ENCODE data around the gene PTPRM.

PTPRM gene

DNA sequence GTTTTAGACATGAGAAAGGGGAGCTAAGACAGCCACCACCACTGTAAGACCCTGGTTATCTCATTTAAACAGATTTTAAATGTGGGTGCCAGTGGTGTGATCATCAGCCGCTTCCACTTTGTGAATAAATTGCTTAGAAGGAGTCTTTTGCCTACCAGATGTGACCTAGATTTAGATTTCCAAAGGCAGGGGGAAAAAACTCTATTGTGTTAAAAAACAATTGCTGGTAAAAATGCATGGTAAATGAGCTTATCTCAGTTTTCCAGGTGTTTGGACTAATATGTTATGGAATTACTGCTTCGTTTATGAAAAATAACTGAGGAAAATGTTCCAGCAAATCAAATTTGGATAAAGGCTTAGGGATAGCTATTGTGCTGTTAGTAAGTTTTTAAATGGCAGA is 575.8 kb downstream of the PTPRM start:
- H3K27ac ChIP-seq (ENCODE audit: low read depth, low read length), result no peak overlapping the region

GRCh38 chr18:8151181-8151580 is 584.1 kb downstream of the PTPRM start:
- Histone ChIP-seq H3K9me3 (ENCODE audit: low read length) (no peaks in the 10 kb centered on the region), H3K4me3 (ENCODE audit: low read depth in 1 of 2, low read length in 2 of 2) (no peak overlapping the region), H3K4me1 (ENCODE audit: insufficient read depth, low read length) (no peaks in the 10 kb centered on the region), H3K27ac (ENCODE audit: low read depth, low read length) (no peak overlapping the region), H3K36me3 (ENCODE audit: insufficient read depth, low read length) (no peaks in the 10 kb centered on the region), H3K27me3 (ENCODE audit: control insufficient read depth in 1 of 2, insufficient read depth in 2 of 2, low read length in 2 of 2) (no peaks in the 10 kb centered on the region), H3K9ac (ENCODE audit: low read length) (no peak overlapping the region)

More for the DNA sequence above, 575.8 kb downstream of the PTPRM start:
- Histone ChIP-seq H3K27me3 (ENCODE audit: control insufficient read depth in 1 of 2, insufficient read depth in 2 of 2, low read length in 2 of 2) (no peaks in the 10 kb centered on the region), H3K4me3 (ENCODE audit: low read depth in 1 of 2, low read length in 2 of 2) (no peak overlapping the region), H3K9ac (ENCODE audit: low read length) (no peak overlapping the region), H3K4me1 (ENCODE audit: insufficient read depth, low read length) (peaks cover 10% of the 10 kb centered on the region), H3K36me3 (ENCODE audit: insufficient read depth, low read length) (peaks cover 5% of the 10 kb centered on the region), H3K9me3 (ENCODE audit: low read length) (no peaks in the 10 kb centered on the region)

GRCh38 chr18:8153887-8154583 is 586.9 kb downstream of the PTPRM start:
- H3K9ac ChIP-seq (ENCODE audit: low read length), result no peak overlapping the region
- no peak overlapping the region for H3K27ac ChIP-seq (ENCODE audit: low read depth, low read length)
- no peaks in the 10 kb centered on the region for H3K36me3 ChIP-seq (ENCODE audit: insufficient read depth, low read length)
- no peak overlapping the region for H3K4me3 ChIP-seq (ENCODE audit: low read depth in 1 of 2, low read length in 2 of 2)
- no peaks in the 10 kb centered on the region for H3K27me3 ChIP-seq (ENCODE audit: control insufficient read depth in 1 of 2, insufficient read depth in 2 of 2, low read length in 2 of 2)
- no peaks in the 10 kb centered on the region for H3K9me3 ChIP-seq (ENCODE audit: low read length)
- no peaks in the 10 kb centered on the region for H3K4me1 ChIP-seq (ENCODE audit: insufficient read depth, low read length)

GRCh38 chr18:8162802-8163201 is 595.7 kb downstream of the PTPRM start:
- no peak overlapping the region for H3K4me3 ChIP-seq (ENCODE audit: low read depth in 1 of 2, low read length in 2 of 2)
- no peaks in the 10 kb centered on the region for H3K36me3 ChIP-seq (ENCODE audit: insufficient read depth, low read length)
- peaks cover 8% of the 10 kb centered on the region for H3K4me1 ChIP-seq (ENCODE audit: insufficient read depth, low read length)
- H3K27me3 ChIP-seq (ENCODE audit: control insufficient read depth in 1 of 2, insufficient read depth in 2 of 2, low read length in 2 of 2), result no peaks in the 10 kb centered on the region
- no peak overlapping the region for H3K27ac ChIP-seq (ENCODE audit: low read depth, low read length)
- no peaks in the 10 kb centered on the region for H3K9me3 ChIP-seq (ENCODE audit: low read length)
- no peak overlapping the region for H3K9ac ChIP-seq (ENCODE audit: low read length)

DNA sequence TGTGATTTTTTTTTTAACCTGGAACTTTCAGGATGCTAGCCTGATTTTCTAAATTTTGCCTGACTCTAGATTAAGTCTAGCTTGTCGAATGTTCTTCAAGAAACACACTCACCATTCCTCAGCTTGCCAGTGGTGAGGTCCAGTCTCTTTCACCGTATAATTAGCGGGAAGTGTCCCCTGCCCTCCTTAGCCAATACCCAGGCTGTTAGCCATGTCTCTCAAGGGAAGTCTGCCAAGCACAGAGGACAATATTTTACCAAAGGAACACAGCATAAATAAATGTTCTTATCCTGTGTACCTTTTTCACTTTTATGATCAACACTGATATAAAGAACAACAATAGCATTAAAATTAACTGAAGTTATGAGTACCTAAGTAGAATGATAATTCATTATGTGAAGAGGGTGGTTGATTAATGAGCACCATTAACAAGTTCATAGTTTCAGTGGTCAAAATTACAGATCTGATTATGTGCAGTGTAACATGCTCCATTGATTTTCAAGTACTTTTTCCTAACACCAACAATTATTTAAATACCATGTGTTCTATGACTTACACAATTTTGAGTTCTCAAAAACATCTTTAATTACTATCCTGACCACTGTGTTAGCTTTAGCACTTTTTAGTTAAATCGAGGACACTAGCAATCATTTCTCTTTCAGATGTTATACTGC is 596.3 kb downstream of the PTPRM start:
- Histone ChIP-seq H3K4me3 (ENCODE audit: low read depth in 1 of 2, low read length in 2 of 2) (no peak overlapping the region), H3K27me3 (ENCODE audit: control insufficient read depth in 1 of 2, insufficient read depth in 2 of 2, low read length in 2 of 2) (no peaks in the 10 kb centered on the region), H3K4me1 (ENCODE audit: insufficient read depth, low read length) (peaks cover 8% of the 10 kb centered on the region), H3K27ac (ENCODE audit: low read depth, low read length) (no peak overlapping the region), H3K36me3 (ENCODE audit: insufficient read depth, low read length) (no peaks in the 10 kb centered on the region), H3K9ac (ENCODE audit: low read length) (no peak overlapping the region), H3K9me3 (ENCODE audit: low read length) (no peaks in the 10 kb centered on the region)

- H3K27ac ChIP-seq (ENCODE audit: low read depth, low read length), result no peak overlapping the region
- no peak overlapping the region for H3K4me3 ChIP-seq (ENCODE audit: low read depth in 1 of 2, low read length in 2 of 2)
- H3K4me1 ChIP-seq (ENCODE audit: insufficient read depth, low read length), result peaks cover 11% of the 10 kb centered on the region
- no peak overlapping the region for H3K9ac ChIP-seq (ENCODE audit: low read length)
- no peaks in the 10 kb centered on the region for H3K9me3 ChIP-seq (ENCODE audit: low read length)
- no peaks in the 10 kb centered on the region for H3K36me3 ChIP-seq (ENCODE audit: insufficient read depth, low read length)
- no peaks in the 10 kb centered on the region for H3K27me3 ChIP-seq (ENCODE audit: control insufficient read depth in 1 of 2, insufficient read depth in 2 of 2, low read length in 2 of 2)
Measured at GRCh38 chr18:8165095-8165494, 598.0 kb downstream of the PTPRM start.

- H3K27ac ChIP-seq (ENCODE audit: low read depth, low read length), result no peak overlapping the region
- peaks cover 23% of the 10 kb centered on the region for H3K4me1 ChIP-seq (ENCODE audit: insufficient read depth, low read length)
- no peak overlapping the region for H3K9ac ChIP-seq (ENCODE audit: low read length)
- H3K27me3 ChIP-seq (ENCODE audit: control insufficient read depth in 1 of 2, insufficient read depth in 2 of 2, low read length in 2 of 2), result no peaks in the 10 kb centered on the region
- no peaks in the 10 kb centered on the region for H3K9me3 ChIP-seq (ENCODE audit: low read length)
- no peak overlapping the region for H3K4me3 ChIP-seq (ENCODE audit: low read depth in 1 of 2, low read length in 2 of 2)
- no peaks in the 10 kb centered on the region for H3K36me3 ChIP-seq (ENCODE audit: insufficient read depth, low read length)
Measured at GRCh38 chr18:8167026-8167425, 599.9 kb downstream of the PTPRM start.

DNA sequence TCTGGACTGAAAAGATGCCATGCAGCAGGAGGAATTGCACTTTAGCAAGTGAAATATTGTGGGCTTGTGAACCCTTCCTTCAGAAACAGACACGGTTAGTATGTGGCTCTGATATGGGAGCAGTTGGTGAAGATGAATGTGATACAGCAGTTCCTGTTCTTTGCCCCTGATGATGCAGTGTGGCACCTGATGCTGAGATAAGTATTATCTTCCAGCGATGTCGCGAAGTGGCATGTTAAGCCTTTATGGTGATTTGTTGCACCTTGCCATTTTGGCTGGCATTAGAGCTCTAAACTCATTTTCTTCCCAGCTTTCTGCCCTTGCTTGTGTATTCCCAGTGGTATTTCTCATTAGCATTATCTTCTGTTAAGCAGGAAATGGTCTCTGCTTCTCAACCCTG is 600.6 kb downstream of the PTPRM start:
- Histone ChIP-seq H3K4me1 (ENCODE audit: insufficient read depth, low read length) (peaks cover 19% of the 10 kb centered on the region), H3K4me3 (ENCODE audit: low read depth in 1 of 2, low read length in 2 of 2) (no peak overlapping the region), H3K9me3 (ENCODE audit: low read length) (no peaks in the 10 kb centered on the region), H3K27ac (ENCODE audit: low read depth, low read length) (no peak overlapping the region), H3K36me3 (ENCODE audit: insufficient read depth, low read length) (no peaks in the 10 kb centered on the region), H3K9ac (ENCODE audit: low read length) (no peak overlapping the region), H3K27me3 (ENCODE audit: control insufficient read depth in 1 of 2, insufficient read depth in 2 of 2, low read length in 2 of 2) (no peaks in the 10 kb centered on the region)

DNA sequence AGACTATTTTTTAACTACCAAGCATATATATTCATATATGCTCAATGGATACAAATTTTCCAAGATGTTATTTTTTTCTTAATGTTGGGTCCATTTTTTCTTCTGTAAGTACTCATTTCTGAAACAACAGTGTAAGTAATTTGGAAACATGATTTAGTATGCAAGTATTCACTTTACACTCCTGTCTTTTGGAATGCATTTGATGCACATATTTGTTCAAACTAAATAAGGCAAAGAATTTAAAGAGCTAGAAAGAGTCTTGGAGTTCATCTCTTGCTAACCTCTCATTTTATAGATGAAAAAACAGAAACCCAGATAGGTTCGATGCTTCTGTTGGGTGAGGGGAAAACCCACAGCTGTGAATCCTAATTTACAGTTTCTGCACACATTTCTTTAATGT is 602.6 kb downstream of the PTPRM start:
- Histone ChIP-seq H3K4me1 (ENCODE audit: insufficient read depth, low read length) (peaks cover 22% of the 10 kb centered on the region), H3K36me3 (ENCODE audit: insufficient read depth, low read length) (no peaks in the 10 kb centered on the region), H3K4me3 (ENCODE audit: low read depth in 1 of 2, low read length in 2 of 2) (no peak overlapping the region), H3K9ac (ENCODE audit: low read length) (no peak overlapping the region), H3K27ac (ENCODE audit: low read depth, low read length) (no peak overlapping the region), H3K9me3 (ENCODE audit: low read length) (no peaks in the 10 kb centered on the region), H3K27me3 (ENCODE audit: control insufficient read depth in 1 of 2, insufficient read depth in 2 of 2, low read length in 2 of 2) (no peaks in the 10 kb centered on the region)

DNA sequence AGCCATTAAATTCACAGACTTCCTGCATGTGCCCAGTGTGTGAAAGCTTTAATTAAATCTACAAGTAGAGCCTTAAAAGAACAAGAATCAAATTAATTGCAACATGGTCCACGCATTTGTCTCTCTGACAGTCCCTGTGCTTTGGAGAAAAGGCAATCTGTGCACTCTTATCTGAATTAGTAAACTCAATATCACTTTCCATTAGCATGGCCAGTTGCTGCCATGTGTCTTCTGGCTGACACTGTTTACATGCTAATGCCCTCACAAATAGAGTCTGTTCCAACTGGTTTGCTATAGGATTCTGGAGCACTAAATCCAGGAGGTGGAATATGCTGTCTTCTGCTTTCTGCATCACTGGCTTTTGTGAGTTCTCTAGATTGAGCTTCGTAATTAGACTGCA is 607.7 kb downstream of the PTPRM start:
- H3K9ac ChIP-seq (ENCODE audit: low read length), result no peak overlapping the region
- no peaks in the 10 kb centered on the region for H3K9me3 ChIP-seq (ENCODE audit: low read length)
- H3K4me1 ChIP-seq (ENCODE audit: insufficient read depth, low read length), result peaks cover 55% of the 10 kb centered on the region
- H3K27ac ChIP-seq (ENCODE audit: low read depth, low read length), result no peak overlapping the region
- H3K4me3 ChIP-seq (ENCODE audit: low read depth in 1 of 2, low read length in 2 of 2), result no peak overlapping the region
- H3K27me3 ChIP-seq (ENCODE audit: control insufficient read depth in 1 of 2, insufficient read depth in 2 of 2, low read length in 2 of 2), result no peaks in the 10 kb centered on the region
- no peaks in the 10 kb centered on the region for H3K36me3 ChIP-seq (ENCODE audit: insufficient read depth, low read length)

- Histone ChIP-seq H3K4me1 (ENCODE audit: insufficient read depth, low read length) (peaks cover 46% of the 10 kb centered on the region), H3K27me3 (ENCODE audit: control insufficient read depth in 1 of 2, insufficient read depth in 2 of 2, low read length in 2 of 2) (no peaks in the 10 kb centered on the region), H3K9ac (ENCODE audit: low read length) (no peak overlapping the region), H3K9me3 (ENCODE audit: low read length) (no peaks in the 10 kb centered on the region), H3K36me3 (ENCODE audit: insufficient read depth, low read length) (no peaks in the 10 kb centered on the region), H3K4me3 (ENCODE audit: low read depth in 1 of 2, low read length in 2 of 2) (no peak overlapping the region), H3K27ac (ENCODE audit: low read depth, low read length) (no peak overlapping the region)
Measured at GRCh38 chr18:8175501-8176061, 608.5 kb downstream of the PTPRM start.
